Parietal lobe (tissue), 1 donor: ENCODE results near the gene HOPX. TPM values are rescaled to one million over a fixed set of nuclear protein-coding genes. Genes with fewer than 3 reads are reported as not detected.

ENCODE experiments used
- total RNA-seq: library from RNA; depleted of rRNA; stranded (reverse); fragments of >200 nt; gene quantifications from one replicate; pipeline ENCODE4 v1.2.3, GENCODE V29; 2014

HOPX gene, protein sequence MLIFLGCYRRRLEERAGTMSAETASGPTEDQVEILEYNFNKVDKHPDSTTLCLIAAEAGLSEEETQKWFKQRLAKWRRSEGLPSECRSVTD
- 54.5 TPM for total RNA-seq

DNA sequence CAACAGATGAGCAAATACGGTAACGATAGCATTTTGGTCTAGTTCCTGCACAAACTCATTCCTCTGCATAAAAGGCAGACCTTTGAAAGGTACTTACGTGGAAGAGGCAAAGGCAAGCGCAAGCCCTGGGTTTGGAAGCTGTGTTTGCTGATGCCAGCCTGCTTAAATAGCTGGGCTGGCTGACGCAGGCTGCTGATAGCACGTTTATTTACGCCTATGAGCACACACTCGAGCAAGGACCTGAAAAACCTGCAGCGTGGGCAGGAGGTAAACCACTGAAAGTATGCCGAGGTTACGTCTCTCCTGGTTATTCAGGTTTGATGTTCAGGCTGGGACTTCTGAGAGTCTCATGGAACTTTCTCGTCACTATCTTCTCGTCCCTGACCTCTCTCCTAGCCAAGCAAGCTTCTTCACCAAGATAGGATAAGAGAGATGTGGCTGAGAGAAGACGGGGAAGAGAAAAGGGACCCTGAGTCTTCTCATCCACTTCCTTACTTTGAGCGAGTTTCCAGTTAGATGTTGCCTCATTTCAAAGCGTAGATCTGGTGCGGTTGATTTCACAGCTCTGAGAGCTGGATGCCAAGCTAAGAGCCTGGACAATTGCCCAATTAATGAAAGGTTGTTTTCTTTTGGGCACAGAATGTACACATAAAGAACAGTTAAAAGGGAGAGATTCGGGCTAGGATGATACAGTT lies at the start of gene HOPX:
Gene HOPX, minus strand, starts transcription at position 139 of the 695 bp plus-strand sequence. CDS start 23,480 bp downstream, outside the sequence.

Other genes starting within 250 kb of the HOPX start
- gene PPAT, start 245.7 kb downstream of the HOPX start, total RNA-seq = 20.0 TPM
- 15.0 TPM for gene PAICS, start 245.0 kb downstream of the HOPX start, total RNA-seq
- 94.5 TPM for gene SRP72, start 213.7 kb downstream of the HOPX start, total RNA-seq
- gene ARL9, start 175.5 kb downstream of the HOPX start, total RNA-seq = 3.8 TPM
- not detected for gene SPINK2, start 140.4 kb upstream of the HOPX start, total RNA-seq
- 11.6 TPM for gene REST, start 226.6 kb upstream of the HOPX start, total RNA-seq